GM12873 (cell line): ENCODE data around the gene MAD1L1.

Experiments
- CTCF ChIP-seq: IDR thresholded peaks from 2 replicates; pipeline ENCODE4 v1.5.1; 2012; ENCODE audit warnings: low read depth, mild to moderate bottlenecking, moderate library complexity, low read length, control low read depth; ENCODE audit not compliant: insufficient read depth; ENCODE audit errors: missing control alignments

Gene MAD1L1

DNA sequence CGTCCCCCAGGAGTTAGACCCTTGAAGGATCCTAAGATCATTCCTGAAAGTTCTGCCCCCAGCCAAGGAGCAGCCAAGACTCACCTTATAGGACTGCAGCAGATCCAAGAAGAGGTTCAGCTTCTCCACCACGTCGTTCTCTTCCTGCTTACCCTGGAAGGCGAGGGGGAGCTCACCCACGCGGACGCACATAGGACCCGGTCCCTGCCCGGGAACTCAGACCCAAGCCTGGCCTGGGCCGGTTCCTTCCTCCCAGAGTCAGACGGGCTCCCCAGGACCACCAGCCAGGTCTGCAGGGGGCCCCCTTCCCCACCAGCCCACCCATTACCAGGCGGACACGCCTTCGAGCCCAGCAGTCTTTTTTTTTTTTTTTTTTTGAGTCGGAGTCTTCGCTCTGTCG is 24.9 kb upstream of the MAD1L1 start:
- no peak for TF ChIP-seq CTCF

DNA sequence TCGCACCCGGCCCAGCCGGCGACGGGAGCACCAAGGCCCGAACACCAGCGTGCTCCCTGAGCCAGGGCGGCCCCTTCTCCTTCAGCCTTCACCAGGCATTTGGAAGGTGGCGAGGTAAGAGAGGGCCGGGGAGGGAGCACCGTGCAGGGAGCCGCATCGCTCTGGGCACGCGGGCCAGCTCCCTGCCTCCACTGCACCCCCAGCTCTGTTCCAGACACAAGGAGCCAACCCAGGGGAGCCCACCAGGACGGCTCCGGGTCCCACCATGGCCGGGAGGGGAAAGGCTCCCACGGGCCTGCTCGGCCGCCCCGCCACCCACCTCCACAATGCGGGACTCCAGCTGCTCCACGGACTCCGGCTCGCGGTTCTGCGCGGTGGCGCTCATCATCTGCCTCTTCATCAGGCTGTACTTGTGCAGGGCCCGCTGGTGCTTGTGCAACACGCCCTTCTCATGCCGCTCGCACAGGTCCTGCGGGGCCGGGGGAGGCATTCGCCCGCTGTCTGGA is 24.4 kb upstream of the MAD1L1 start:
- no peak for TF ChIP-seq CTCF

- TF ChIP-seq CTCF = no peak
These were observed 23.7 kb upstream of the MAD1L1 start for GRCh38 chr7:2256306-2257045.

DNA sequence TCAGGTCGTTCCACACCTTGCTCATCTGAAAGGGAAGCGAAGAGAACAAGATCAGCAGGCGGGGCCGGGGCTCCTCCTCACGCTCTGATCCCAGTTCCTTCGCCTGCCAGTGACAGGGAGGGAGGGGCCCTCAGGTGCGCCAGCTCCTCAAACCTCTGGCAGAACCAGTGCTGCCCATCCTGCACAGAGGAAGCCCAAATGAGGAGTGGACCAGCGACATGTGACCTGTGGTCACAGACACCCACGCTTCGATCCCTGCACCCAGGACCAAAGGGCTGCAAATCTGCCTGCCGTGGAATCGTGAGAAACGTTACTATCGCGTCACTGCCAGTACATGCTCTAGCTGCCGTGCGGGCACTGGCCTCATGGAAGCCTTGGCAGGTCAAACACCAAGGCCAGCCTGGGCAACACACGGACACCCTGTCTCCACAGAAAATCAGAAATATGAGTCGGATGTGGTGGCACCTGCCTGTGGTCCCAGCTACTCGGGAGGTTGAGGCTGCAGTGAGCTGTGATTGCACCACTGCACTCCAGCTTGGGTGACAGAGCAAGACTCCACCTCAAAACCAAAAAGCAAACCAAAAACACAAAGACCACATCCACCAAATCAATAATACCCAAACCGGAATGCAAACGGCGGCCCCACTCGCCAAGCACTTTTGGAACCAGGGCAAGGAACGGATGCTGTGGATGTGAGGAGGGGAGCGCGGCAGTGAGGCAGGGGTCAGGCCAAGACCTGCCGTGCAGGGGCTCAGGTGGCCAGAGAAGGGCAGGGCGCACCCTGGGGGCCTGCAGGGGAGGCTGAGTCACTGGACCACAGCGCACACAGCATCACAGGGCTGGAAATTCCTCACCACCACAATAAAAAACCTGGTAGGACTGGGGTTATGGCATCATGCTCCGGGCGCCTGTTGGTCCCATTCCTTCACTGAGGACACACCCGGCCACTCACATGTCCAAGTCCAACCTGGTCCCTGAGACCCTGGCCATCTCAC is 22.7 kb upstream of the MAD1L1 start:
- no peak for TF ChIP-seq CTCF

GRCh38 chr7:2254429-2255144 is 21.8 kb upstream of the MAD1L1 start:
- no peak for TF ChIP-seq CTCF

DNA sequence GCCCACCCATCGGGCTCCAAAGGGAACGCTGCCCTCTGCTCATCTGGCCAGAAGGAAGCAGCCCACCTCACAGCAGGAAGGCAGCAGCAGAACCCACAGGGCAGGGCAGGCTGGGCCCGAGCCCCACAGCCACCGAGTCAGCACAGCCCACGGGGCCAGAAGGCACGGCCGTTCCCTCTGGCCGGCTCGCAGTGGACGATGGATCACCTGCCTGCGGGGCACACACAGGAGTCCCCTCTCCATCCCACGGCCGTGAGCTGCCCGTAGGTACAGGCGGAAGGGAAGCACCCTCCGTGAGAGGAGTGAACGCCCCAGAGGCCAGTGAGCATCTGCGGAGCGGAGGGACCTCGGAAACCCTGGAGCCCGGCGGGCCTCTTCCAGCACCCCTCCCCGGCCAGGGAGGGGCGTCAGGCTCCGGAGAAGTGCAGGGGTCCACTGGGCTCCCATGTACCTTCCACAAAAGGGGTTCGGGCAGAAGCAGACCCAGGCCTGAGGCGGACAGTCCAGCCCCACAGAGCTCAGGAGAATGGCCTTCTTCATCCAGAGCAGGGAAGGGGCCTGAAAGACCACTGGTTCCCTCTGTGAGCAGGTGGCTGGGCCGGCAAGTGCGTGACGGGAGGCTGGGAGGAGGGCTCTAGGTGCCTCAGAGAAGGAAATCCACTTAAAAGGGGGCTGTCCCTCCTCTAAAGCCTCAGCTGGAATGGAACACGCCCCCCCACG is 20.9 kb upstream of the MAD1L1 start:
- TF ChIP-seq CTCF = no peak
